GM20000 (cell line): ENCODE measurements around the gene SMIM33.

Source experiments
- DNase-seq: peaks from one replicate; pipeline ENCODE4 v3.0.0; 2012; ENCODE audit warnings: low spot score
- TF ChIP-seq, protein P1 (sequence below): IDR thresholded peaks from 2 replicates; pipeline ENCODE4 v1.5.1; 2012; ENCODE audit warnings: mild to moderate bottlenecking, control low read depth; ENCODE audit errors: extremely low read depth, missing control alignments

Gene SMIM33

DNA sequence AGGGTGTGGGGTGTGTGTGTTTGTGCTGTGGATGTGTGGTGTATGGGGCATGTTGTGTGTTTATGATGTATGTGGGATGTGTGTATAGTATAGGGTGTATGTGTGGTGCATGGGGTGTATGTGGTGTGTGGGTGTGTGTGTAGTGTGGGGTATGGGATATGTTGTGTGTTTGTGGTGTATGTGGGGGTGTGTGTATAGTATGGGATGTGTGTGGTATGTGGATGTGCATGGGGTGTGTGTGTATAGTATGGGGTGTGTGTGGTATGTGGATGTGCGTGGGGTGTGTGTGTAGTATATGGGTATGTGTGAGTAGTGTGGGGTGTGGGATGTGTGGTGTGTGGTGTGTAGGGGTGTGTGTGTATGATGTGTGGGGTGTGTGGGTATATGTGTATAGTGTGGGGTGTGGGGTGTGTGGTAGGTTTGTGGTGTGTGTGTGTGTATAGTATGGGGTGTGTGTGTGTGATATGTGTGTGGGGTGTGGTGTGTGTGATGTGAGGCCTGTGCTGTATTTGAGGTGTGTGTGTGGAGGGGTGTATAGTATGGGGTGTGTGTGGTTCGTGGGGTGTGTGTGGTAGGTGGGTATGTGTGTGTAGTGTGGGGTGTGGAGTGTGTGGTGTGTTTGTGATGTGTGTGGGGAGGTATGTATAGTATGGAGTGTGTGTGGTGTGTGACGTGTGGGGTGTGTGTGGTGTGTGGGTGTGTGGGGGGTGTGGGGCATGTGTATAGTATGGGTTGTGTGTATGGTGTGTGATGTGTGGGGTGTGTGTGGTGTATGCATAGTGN, 18.7 kb upstream of the SMIM33 start:
- TF ChIP-seq, protein P1, sequence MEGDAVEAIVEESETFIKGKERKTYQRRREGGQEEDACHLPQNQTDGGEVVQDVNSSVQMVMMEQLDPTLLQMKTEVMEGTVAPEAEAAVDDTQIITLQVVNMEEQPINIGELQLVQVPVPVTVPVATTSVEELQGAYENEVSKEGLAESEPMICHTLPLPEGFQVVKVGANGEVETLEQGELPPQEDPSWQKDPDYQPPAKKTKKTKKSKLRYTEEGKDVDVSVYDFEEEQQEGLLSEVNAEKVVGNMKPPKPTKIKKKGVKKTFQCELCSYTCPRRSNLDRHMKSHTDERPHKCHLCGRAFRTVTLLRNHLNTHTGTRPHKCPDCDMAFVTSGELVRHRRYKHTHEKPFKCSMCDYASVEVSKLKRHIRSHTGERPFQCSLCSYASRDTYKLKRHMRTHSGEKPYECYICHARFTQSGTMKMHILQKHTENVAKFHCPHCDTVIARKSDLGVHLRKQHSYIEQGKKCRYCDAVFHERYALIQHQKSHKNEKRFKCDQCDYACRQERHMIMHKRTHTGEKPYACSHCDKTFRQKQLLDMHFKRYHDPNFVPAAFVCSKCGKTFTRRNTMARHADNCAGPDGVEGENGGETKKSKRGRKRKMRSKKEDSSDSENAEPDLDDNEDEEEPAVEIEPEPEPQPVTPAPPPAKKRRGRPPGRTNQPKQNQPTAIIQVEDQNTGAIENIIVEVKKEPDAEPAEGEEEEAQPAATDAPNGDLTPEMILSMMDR, result no peak
- DNase-seq, result no peak

DNA sequence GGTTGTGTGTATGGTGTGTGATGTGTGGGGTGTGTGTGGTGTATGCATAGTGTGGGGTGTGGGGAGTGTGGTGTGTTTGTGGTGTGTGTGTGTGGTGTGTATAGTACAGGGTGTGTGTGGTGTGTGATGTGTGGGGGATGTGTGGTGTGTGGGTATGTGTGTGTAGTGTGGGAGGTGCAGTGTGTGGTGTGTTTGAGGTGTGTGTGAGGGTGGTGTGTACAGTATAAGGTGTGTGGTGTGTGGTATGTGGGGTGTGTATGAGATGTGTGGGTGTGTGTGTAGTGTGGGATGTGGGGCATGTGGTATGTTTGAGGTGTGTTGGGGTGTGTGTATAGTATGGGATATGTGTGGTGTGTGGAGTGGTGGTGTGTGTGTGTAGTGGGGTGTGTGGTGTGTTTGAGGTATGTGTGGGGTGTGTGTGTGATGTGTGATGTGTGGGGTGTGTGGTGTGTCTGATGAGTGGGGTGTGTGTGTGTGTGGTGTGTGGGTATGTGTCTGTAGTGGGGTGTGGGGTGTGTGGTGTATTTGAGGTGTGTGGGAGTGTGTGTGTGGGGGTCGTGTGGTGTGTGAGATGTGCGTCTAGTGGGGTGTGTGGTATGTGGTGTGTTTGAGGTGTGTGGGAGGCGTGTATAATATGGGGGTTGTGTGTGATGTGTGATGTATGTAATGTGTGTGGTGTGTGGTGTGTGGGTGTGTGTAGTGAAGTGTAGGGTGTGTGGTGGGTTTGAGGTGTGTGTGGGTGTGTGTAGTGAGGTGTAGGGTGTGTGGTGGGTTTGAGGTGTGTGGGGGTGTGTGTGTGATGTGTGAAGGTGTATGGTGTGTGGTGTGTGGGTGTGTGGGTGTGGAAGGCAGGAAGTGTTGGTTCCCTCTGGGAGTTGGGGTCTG, 16.9 kb upstream of the SMIM33 start:
- no peak for DNase-seq
- TF ChIP-seq, protein P1, result no peak

- no peak for DNase-seq
- TF ChIP-seq, protein P1, result no peak
Observed at GRCh38 chr5:139454568-139455290, 16.1 kb upstream of the SMIM33 start.

DNA sequence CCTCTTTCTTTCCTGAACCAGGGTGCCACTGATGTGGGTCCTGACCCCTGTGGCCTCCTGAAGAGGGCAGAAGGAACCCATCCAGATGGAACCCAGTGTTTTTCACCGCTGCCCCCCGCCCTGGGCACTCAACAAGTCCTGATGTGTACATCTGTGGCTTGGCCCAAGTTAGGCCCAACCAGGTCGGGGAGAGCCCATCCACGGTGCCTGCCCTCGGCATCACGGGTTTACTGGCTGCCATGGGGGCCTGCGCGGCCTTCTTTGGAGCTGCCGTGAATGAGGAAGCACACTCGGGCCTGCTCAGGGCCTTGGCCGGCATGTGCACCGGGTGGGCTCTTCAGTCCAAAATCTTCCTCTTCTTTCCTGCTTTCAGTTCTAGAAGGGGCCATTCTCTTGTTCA, 14.0 kb upstream of the SMIM33 start:
- TF ChIP-seq, protein P1, result no peak

GRCh38 chr5:139457241-139457640, 13.6 kb upstream of the SMIM33 start:
- TF ChIP-seq, protein P1, result no peak
- DNase-seq, result no peak

More for the DNA sequence above, 14.0 kb upstream of the SMIM33 start:
- no peak for DNase-seq

DNA sequence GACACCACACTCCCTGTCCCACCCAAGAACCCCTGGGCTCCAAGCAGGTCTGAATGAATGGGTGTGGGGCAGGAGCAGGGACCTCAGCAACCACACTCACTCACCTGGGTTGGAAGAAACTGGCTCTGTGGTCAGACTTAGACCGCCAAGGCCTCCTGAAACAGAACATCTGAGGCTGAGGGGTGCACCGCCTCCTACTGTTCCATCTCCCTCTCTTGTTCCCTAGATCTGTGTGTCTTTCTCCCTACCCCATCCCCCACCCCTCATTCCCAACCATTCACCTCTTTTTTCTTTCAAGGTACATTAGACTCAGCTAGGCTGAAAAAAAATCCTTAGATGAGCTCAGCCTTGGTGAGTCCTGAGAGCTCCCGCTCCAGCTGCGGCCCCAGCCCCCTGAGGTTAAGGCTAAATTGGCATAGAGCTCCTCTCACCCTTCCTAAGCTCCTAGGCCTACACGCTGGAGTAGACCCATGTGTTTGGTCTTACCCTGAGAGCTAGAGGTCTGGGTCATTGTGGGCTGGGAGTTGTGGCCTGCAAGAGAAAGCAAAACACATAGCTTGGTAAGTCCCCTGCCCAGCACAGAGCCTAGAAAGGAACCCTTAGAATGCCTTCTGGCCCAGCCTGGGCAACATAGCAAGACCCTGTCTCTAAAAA, 13.0 kb upstream of the SMIM33 start:
- no peak for DNase-seq
- TF ChIP-seq, protein P1, result no peak
